HG02973 (cell line): Measurements from ENCODE around the gene MGAT1.
"Not testable (repeated sequence)": the region's sequence is repeated elsewhere in the genome, so short reads cannot be mapped to it uniquely, and the experiment has no call there.

Source experiments
- ATAC-seq: cut with Tn5 transposase; IDR thresholded peaks from one replicate; pipeline ENCODE4 v1.9.1; 2021; ENCODE audit warnings: moderate library complexity; ENCODE audit not compliant: unreplicated experiment

The MGAT1 gene

DNA sequence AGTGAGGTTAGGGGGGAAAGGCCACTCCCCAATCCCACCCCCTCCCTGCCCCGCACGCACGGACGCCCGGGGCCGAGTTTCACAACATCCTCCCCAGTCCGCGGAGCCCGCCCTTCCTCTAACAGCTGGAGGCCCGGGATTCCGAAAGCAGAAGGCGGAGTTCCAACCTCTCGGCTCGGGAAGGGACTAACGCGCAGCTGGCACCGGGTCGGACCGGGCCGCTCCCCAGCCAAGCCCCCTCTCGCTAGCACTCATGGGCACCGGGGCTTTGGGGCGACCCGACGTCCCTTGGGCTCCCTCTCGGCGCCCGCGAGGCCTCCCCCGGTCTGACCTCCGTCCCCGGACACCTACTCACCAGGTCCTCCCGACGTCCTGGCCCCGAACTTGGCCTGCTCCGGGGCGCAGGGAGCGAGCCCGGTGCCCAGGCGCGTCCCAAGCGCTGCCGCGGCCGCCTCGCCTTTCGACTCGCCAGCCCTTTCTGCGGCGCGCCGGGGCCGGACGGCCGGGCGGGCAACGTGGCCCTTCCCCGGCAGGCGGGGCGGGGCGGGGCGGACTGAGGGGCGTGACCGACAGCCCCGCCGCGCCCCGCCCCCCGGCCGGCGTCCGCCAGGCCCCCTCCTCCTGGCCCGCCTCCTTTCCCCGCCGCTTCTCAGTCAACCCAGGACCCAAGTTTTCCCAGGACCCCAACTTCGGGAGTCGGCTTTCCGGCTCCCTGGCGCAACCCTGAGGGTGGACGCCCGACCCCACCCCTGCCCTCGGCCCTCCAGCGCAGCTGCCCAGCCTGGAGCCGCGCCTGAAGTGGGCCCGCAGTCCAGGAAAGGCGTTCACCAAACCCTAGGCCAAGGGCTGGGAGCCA is at the start of gene MGAT1:
Gene MGAT1 (minus strand): TSS at position 482 of the 856 bp plus-strand sequence. CDS start 9,835 bp downstream, outside the sequence.
- peak; percentile 49 for ATAC-seq

DNA sequence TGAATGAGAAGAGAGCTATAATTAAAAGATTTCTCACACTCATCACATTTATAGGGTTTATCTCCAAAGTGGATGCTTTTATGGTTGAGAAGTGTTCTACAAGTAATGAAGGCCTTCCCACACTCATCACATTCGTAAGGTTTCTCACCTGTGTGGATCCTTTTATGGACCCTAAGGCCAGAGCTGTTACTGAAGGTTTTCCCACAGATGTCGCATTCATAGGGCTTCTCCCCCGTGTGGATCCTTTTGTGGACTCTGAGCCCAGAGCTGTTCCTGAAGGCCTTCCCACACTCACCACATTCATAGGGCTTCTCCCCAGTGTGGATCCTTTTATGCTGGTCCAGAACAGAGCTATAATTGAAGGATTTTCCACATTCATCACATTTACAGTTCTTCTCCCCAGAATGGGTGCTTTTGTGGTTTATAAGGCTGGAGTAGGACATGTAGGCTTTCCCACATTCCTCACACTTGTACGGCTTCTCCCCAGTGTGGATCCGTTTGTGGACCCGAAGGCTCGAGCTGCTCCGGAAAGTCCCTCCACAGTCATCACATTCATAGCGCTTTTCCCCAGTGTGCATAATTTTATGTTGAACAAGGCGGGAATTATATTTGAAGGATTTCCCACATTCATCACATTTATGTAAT is 48.0 kb upstream of the MGAT1 start:
- no peak for ATAC-seq

DNA sequence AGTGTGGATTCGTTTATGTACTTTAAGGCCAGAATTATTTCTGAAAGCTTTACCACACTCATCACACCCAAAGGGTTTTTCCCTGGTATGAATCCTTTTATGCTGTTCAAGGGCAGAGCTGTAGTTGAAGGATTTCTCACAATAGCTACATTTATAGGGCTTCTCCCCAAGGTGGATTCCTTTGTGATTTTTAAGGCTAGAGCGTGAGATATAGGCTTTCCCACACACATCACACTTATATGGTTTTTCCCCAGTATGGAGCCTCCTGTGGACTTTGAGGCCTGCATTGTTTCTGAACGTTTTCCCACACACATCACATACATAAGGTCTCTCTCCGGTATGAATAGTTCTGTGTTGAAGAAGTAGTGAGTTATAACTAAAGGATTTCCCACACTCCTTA is 47.2 kb upstream of the MGAT1 start:
- no peak for ATAC-seq

DNA sequence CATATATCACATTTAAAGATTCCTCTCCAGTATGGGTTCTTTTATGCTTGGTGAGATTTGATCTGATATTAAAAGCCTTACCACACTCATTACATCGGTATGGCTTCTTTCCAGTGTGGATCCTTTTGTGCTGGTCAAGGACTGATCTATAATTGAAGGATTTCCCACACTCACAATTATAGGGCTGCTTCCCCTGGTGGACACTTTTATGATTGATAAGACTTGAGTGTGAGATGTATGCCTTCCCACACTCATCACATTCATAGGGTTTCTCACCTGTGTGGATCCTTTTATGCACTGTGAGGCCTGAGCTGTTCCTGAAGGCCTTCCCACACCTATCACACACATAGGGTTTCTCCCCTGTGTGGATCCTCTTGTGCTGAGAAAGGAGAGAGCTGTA is 46.3 kb upstream of the MGAT1 start:
- no peak for ATAC-seq

DNA sequence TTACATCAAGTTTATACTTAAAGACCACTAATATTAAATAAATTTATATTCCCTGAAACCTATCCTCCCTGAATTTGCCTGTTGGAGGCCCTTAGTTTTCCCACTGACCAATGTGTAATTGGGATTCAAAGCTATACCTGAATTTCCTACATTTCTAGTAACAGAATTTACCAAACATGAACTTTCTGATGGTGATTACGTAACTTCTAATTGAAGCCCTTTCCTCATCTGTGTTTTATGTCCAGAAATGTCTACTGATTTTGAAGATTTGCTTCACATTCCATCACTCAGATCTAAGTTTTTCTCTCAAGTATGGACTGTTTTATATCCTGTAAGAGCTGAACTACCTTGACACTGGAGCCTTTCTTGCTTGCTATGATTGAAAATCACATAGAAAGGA is 45.7 kb upstream of the MGAT1 start:
- ATAC-seq, result no peak

DNA sequence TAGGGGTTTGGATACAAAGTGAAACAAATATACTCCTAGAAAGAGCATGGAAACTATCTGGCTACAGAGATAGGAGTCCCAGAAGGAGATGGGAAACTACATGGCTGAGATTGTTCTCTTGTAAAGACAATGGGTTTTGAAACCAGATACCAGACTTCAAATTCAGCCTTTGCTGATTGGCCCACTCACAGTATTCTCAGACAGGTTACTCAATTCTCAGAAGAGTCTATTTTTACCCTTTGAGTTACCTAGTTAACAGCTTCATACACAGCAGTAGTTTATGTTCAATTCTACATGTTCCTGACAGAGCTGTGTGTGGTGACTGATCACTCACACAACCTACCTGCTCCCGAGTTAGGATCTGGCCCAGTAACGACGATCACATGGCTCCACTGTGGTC is 44.4 kb upstream of the MGAT1 start:
- no peak for ATAC-seq

DNA sequence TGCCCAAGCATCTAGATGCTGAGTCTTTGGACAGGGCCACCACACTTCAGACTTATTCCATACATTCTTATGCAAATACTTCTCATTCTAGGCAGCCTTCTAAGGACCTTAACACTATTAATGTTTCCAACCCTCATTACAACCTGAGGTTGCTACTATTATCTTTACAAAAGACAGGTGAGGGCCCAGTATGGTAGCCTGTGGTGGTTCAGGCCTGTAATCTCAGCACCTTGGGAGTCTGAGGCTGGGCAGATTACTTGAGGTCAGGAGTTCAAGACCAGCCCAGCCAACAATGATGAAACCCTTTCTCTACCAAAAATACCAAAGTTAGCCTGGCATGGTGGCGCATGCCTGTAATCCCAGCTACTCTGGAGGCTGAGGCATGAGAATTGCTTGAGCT is 42.3 kb upstream of the MGAT1 start:
- no peak for ATAC-seq

DNA sequence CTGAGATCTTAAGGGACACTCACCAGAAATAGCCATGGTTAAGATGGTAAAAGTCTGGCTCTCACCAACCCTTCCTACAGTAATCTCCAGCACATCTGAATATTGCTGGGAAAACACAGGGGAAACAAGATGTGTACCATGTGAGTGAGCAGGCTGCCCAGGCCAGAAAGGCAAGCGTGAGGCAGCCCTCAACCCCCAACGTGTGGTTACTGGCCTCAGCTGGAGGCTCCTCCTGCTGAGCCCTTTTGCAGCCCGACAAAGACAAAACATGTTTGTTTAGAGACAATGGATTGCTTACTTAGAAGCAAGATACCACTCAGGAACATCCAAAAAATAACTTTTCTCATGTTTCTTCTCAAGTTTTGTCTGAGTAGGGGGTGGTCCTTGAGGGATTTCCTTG is 41.8 kb upstream of the MGAT1 start:
- ATAC-seq, result no peak

DNA sequence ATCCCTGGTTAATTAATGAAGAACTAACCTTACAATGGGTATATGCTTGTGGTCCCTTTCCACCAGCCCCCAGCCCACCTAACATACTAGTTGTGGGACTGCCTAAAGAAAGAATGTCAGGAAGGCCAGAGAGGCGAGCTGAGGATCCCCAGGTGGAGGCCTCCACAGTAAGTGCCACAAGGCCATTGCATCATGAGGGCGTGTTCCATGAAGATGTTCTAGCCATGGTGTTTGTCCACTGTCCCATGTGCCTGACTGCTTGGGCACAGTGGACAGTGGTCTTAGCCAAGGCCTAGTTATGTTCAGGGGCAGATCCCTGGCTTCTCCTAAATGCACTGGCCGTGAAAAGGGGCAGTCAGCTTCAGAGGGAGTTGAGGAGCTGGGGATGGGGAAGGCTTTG is 37.3 kb upstream of the MGAT1 start:
- no peak for ATAC-seq

DNA sequence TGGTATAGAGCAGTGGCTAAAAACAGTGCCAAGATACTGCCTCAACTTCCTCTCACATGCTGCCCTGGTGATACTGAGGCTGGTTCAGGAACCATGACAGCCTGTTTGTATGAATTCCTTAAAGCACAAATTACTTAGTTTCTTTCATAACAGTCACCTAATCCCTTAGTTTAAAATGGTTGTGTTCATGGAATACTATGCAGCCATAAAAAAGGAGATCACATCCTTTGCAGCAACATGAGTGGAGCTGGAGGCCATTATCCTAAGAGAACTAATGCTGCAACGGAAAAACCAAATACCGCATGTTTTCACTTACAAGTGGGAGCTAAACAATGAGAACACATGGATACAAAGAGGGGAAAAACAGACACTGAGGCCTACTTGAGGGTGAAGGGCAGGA is 36.6 kb upstream of the MGAT1 start:
- ATAC-seq, result no peak

DNA sequence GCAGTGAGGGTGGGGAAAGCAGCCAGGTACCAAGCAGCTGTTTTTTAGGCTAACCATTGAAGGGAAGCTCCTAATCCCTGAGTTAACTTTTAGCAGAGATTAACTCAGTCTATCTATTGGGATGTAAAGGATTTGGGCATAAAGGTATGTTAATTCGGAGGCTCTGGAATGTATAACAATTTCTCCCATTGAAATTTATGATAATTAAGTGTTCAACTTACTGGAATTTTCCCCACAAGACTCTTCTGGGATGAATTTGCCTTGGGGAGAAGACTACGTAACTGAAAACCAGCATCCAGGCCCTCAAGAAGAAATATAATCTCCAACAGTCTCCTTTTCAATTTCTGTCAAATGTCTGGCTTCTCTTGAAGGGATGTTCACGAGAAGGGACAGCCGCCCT is 34.9 kb upstream of the MGAT1 start:
- no peak for ATAC-seq

DNA sequence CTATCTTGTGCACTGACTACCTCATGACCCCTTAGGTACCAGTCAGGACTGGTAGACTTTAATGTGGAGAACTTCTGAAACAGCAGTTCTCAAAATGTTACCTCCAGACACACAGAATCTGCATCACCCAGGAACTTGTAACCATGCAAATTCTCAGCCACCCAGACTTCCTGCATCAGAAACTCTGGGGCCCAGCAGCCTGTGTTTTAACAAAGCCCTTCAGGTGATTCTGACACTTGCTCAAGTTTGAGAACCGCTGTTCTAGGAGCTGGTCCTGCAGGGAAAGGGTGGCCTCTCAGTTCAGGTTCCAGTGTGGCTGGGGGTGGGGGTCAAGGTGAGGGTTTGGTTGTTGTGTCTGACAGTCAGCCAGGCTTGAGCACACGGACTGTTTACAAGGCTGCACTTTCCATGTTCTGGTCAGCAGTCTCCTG is 30.0 kb upstream of the MGAT1 start:
- ATAC-seq, result peak; percentile 45

DNA sequence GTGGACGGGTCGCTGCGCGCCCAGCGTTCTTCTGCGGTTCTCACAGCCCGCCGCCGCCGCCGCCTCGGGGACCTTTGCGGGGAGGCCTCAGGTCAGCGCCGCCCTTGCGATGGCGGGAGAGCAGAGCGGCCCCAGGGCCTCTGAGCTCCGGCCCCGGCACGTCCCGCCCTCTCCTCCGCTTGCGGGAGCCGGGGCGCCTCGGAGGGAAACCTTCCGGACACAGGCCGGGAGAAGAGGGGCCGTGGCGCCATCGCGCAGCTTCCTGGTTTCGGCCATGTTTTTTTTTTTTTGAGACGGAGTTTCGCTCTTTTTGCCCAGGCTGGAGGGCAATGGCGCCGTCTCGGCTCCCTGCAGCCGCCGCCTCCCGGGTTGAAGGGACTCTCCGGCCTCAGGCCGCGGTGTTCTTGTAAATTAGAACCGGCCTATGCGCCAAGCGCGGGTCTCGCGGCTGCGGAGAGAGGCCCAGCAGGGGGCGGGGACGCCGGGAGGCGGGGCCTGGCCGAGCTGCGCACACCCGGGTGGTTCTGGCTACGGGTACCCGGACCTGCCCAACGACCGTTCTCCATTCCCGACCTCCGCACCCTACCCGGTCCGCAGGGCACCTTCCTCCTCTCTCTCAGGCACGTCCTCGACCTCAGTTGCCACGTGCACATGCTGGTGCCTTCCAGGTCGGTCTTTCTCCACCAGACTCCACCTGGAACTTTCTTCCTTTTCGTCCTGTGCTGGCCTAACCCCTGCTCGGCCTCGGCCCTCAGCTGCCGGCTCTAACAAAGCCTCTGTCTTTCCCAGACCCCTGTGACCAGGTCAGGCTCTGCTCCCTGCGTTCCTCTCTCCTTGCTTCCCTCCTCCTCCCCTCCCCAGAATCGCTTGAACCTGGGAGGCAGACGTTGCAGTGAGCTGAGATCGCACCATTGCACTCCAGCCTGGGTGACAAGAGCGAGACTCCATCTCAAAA is 28.8 kb upstream of the MGAT1 start:
- peak; percentile 67 for ATAC-seq

DNA sequence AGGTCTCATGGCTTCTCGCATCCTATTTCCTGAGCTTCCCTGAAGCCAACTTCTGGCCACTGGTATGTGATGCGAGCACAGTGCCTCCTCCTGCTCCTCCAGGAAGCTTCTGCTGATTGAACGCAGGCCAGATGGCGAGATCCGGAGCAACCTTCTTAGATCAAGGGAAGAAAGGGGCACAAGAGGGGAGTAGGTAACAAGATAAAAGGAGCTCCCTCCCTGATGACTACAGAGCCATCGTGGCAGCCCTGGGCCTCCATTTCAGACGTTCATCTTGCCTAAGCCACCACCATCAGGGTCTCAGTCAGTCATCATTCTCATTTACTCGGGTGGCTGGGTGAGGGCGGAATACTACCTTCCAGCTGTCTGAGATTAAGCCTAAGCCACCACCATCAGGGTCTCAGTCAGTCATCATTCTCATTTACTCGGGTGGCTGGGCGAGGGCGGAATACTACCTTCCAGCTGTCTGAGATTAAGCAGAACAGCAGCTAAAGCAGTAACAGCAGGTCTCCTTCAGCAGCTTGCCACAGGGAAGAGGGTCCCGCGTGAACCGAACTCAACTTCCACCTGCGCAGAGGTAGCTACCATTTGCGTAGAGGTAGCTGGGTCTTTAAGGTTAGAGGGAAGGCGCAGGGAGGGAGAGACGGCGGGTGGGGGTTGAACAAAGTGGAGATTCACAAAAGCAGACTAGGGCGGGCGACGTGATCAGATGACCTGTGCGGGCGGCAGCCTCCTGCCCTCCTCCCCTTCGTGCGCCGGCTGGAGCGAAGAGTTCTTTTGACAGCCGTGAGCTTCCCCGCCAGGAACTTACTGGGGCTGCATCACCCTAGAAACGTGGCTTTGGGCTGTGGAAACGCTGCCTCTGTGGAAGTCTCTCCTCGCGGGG is 27.9 kb upstream of the MGAT1 start:
- peak; percentile 45 for ATAC-seq

DNA sequence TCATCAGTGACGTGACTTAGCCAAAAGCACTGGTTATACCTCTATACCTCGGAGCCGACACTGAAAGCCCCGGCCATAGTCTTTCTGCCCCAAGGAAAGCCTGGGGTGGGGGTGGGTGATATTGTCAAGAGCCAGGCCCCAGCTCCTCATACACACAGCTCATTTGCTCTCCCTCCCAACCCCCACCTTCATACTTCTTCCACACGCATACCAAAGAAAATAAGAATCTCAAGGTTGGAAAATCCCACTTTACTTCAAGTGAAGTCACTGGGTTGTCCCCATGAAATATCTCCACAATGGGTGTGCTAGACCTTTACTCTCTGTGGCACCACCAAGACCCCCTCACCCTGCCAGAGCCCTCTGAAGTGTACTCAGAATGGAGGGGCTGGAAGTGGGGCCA is 27.1 kb upstream of the MGAT1 start:
- no peak for ATAC-seq

DNA sequence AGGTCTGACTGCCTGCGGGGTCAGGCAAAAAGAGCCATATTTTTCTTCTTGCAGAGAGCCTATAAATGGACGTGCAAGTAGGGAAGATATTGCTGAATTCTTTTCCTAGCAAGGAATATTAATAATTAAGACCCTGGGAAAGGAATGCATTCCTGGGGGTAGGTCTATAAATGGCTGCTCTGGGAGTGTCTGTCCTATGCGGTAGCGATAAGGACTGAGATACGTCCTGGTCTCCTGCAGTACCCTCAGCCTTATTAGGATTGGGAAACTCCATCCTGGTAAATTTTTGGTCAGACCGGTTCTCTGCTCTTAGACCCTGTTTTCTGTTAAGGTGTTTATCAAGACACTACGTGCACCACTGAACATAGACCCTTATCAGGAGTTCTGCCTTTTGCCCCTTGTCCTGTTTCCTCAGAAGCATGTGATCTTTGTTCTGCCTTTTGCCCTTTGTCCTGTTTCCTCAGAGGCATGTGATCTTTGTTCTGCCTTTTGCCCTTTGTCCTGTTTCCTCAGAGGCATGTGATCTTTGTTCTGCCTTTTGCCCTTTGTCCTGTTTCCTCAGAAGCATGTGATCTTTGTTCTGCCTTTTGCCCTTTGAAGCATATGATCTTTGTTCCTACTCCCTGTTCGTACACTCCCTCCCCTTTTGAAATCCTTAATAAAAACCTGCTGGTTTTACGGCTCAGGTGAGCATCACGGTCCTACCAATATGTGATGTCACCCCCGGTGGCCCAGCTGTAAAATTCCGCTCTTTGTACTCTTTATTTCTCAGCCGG is 26.3 kb upstream of the MGAT1 start:
- not testable (repeated sequence) for ATAC-seq

DNA sequence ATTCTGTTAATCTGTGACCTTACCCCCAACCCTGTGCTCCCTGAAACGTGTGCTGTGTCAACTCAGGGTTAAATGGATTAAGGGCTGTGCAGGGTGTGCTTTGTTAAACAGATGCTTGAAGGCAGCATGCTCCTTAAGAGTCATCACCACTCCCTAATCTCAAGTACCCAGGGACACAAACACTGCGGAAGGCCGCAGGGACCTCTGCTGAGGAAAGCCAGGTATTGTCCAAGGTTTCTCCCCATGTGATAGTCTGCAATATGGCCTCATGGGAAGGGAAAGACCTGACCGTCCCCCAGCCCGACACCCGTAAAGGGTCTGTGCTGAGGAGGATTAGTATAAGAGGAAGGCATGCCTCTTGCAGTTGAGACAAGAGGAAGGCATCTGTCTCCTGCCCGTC is 24.8 kb upstream of the MGAT1 start:
- not testable (repeated sequence) for ATAC-seq

DNA sequence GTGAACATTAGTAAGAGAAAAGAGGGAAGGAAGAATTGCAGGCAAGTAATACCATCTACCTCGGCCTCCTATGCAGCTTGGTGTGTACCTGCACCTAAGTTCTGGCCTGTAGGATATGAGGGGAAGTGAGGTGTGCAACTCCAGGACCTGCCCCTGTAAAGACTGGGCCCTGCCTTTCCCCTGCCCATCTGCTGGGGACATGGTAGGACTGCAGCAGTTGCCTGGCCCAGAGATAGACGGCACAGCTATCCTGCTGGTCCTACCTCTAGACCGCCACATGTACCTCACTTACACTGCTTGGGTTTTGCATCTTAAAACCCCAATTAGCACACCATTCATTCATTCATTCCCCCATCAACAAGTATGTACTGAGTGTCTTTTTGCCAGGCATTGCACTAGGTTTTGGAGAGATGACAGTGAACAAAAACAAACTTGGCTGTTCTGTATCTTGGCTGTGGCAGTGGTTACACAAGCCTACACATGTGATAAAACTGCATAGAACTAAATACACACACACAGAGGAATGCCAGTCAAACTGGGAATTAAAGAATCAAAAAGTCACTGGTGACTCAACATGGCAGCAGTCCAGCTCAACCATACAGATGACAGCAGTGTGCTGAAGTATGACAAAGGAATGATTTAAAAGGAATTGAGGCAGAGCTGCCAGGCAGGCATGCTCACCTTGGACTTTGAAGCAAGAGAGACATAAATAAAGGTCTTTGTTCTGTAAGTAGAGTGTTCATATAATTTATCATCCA is 23.3 kb upstream of the MGAT1 start:
- no peak for ATAC-seq
